ENCODE data around the gene HDGFL2.

Gene HDGFL2

GRCh38 chr19:4519172-4519496, 47.0 kb downstream of the HDGFL2 start:
- no peak for TF ChIP-seq CTCF (IDR thresholded peaks at IDR 0.05; ENCODE audit: low read depth, low read length)
- Histone ChIP-seq H3K36me3 (no peaks in the 10 kb centered on the region; the same call in 1 of the 2 replicates), H3K4me3 (ENCODE audit: low read depth, low read length) (no peak overlapping the region), H3K27ac (peak overlapping the region; percentile 76), H3K27me3 (ENCODE audit: insufficient read depth, low read depth, severe bottlenecking) (no peaks in the 10 kb centered on the region), H3K9me3 (ENCODE audit: severe bottlenecking) (peaks cover 2% of the 10 kb centered on the region)
- no peak for DNase-seq

GRCh38 chr19:4519521-4520277, 47.6 kb downstream of the HDGFL2 start:
- Histone ChIP-seq H3K27ac (peak overlapping the region; percentile 28; the same call in 1 of the 2 replicates), H3K27me3 (ENCODE audit: insufficient read depth, low read depth, severe bottlenecking) (no peaks in the 10 kb centered on the region), H3K36me3 (no peaks in the 10 kb centered on the region; the same call in none of the 2 replicates), H3K4me3 (ENCODE audit: low read depth, low read length) (no peak overlapping the region), H3K9me3 (ENCODE audit: severe bottlenecking) (peaks cover 2% of the 10 kb centered on the region)
- no peak for TF ChIP-seq CTCF (IDR thresholded peaks at IDR 0.05; ENCODE audit: low read depth, low read length)
- no peak for DNase-seq

DNA sequence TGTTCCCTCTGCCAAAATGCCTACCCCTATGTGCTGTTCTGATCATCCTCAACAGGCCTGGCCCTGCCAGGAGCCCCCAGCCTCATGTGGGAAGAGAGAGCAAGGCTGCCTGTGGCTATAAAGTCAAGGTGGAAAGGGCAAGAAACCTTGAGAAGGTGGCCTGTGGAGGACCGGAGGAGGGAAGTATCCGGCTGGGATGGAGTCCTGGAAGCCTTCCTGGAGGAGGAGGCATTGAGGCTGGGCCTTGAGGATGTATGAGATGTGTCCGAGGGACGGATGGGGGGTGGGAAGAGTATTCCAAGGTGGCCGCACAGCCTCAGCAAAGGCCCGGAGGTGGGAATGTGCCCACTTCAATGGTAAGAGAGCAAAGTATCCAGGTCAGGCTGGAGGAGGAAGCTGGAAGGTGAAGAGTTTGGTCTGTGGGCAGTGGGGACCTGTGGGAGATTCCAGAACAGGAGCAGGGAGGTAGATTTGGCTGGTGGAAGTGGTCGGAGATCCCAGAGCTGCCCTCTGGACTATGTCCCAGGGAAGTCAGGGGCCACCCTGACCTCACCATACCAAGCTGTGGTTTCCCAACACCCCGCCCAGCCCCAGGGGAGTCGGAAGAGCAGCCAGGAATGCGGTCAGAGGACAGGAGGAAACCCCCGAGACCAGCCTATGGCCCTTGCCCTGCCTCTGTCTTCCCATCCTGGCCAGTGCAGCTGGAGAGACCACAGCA, 49.2 kb downstream of the HDGFL2 start:
- Histone ChIP-seq H3K4me3 (ENCODE audit: low read depth, low read length) (no peak overlapping the region), H3K36me3 (no peaks in the 10 kb centered on the region; the same call in 1 of the 2 replicates), H3K27ac (no peak overlapping the region), H3K9me3 (ENCODE audit: severe bottlenecking) (peaks cover 2% of the 10 kb centered on the region), H3K27me3 (ENCODE audit: insufficient read depth, low read depth, severe bottlenecking) (no peaks in the 10 kb centered on the region)
- TF ChIP-seq CTCF (IDR thresholded peaks at IDR 0.05; ENCODE audit: low read depth, low read length), result no peak
- no peak for DNase-seq

DNA sequence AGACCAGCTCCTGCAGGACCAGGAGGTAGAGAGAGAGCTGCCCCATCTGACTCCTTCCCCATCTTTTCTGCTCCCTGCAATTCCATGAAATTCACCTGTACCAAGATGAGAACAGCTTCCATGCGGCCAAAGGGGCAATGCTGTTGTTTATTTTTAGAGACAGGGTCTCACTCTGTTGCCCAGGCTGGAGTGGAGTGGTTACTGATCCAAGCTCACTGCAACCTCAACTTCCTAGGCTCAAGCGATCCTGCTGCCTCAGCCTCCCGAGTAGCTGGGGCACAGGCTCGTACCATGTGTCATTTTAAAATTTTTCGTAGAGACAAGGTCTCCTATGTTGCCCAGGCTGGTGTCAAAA, 49.8 kb downstream of the HDGFL2 start:
- Histone ChIP-seq H3K9me3 (ENCODE audit: severe bottlenecking) (peaks cover 2% of the 10 kb centered on the region), H3K27ac (no peak overlapping the region), H3K4me3 (ENCODE audit: low read depth, low read length) (no peak overlapping the region), H3K27me3 (ENCODE audit: insufficient read depth, low read depth, severe bottlenecking) (no peaks in the 10 kb centered on the region), H3K36me3 (no peaks in the 10 kb centered on the region; the same call in 1 of the 2 replicates)
- DNase-seq, result no peak
- no peak for TF ChIP-seq CTCF (IDR thresholded peaks at IDR 0.05; ENCODE audit: low read depth, low read length)

DNA sequence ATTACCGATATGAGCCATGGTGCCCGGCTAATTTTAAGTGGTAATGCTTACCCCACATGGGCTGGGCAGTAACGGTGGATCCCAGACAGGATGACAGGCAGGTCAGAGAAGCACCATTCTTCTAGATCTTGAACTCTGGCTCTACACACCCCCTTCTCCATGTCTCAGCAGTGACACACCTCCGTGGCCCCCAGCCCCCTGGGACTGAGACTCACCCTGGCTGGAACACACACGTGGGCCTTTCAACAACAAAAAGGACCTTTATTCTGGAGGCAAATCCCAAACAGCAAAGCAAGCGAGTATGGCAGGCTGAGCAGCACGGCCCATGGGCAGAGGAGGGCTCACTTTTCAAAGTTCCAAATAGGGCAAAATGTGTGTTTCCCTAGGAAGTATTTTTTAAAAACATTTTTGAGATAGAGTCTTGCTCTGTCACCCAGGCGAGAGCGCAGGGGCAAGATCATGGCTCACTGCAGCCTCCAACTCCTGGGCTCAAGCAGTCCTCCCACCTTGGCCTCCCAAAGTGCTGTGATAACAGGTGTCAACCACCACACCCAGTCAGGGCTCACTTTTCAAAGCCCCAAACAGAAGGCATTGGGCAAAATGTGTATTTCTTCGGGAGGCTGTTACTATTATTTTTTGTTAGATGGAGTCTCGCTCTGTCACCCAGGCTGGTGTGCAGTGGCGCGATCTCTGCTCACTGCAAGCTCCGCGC, 50.4 kb downstream of the HDGFL2 start:
- H3K27me3 ChIP-seq (ENCODE audit: insufficient read depth, low read depth, severe bottlenecking), result no peaks in the 10 kb centered on the region
- TF ChIP-seq CTCF (IDR thresholded peaks at IDR 0.05; ENCODE audit: low read depth, low read length), result no peak
- peaks cover 2% of the 10 kb centered on the region for H3K9me3 ChIP-seq (ENCODE audit: severe bottlenecking)
- no peak for DNase-seq
- H3K27ac ChIP-seq, result no peak overlapping the region
- H3K36me3 ChIP-seq, result no peaks in the 10 kb centered on the region; the same call in 1 of the 2 replicates
- no peak overlapping the region for H3K4me3 ChIP-seq (ENCODE audit: low read depth, low read length)
